ENCODE data around the gene PDXK.

The PDXK gene

DNA sequence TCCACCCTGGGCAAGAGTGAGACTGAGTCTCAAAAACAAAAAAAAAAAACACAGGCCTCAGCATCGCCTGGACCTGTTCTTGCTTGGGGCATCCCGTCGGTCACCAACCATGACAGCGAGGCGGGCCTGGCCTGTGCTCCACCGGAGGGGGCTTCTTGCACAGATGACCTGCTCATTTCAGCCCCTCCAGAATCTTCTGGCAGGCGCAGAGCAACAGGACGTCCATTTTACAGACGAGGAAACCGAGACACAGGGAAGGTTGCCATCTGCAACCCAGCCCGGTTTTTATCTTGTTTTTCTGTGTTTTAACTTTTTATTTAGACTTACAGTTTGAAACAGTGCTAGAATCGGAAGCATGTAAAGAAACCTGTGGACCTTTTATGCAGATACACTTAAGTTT lies 56.3 kb downstream of the PDXK start:
- TF ChIP-seq, protein P1, sequence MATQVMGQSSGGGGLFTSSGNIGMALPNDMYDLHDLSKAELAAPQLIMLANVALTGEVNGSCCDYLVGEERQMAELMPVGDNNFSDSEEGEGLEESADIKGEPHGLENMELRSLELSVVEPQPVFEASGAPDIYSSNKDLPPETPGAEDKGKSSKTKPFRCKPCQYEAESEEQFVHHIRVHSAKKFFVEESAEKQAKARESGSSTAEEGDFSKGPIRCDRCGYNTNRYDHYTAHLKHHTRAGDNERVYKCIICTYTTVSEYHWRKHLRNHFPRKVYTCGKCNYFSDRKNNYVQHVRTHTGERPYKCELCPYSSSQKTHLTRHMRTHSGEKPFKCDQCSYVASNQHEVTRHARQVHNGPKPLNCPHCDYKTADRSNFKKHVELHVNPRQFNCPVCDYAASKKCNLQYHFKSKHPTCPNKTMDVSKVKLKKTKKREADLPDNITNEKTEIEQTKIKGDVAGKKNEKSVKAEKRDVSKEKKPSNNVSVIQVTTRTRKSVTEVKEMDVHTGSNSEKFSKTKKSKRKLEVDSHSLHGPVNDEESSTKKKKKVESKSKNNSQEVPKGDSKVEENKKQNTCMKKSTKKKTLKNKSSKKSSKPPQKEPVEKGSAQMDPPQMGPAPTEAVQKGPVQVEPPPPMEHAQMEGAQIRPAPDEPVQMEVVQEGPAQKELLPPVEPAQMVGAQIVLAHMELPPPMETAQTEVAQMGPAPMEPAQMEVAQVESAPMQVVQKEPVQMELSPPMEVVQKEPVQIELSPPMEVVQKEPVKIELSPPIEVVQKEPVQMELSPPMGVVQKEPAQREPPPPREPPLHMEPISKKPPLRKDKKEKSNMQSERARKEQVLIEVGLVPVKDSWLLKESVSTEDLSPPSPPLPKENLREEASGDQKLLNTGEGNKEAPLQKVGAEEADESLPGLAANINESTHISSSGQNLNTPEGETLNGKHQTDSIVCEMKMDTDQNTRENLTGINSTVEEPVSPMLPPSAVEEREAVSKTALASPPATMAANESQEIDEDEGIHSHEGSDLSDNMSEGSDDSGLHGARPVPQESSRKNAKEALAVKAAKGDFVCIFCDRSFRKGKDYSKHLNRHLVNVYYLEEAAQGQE (IDR thresholded peaks at IDR 0.05; ENCODE audit: insufficient read depth in 1 of 2, low read depth in 2 of 2, low read length in 2 of 2): no peak
- no peak for TF ChIP-seq SIN3A (IDR thresholded peaks at IDR 0.05; ENCODE audit: borderline replicate concordance, insufficient read depth, low read length)
- TF ChIP-seq TAF1 (IDR thresholded peaks at IDR 0.05; ENCODE audit: borderline replicate concordance, insufficient read depth, low read length): no peak
- TF ChIP-seq POLR2AphosphoS5 (IDR thresholded peaks at IDR 0.05; ENCODE audit: low read depth, low read length): no peak
- no peak for TF ChIP-seq FOXP2 (optimal IDR thresholded peaks at IDR 0.05; ENCODE audit: borderline replicate concordance, extremely low read depth, extremely low read length, insufficient read depth)

DNA sequence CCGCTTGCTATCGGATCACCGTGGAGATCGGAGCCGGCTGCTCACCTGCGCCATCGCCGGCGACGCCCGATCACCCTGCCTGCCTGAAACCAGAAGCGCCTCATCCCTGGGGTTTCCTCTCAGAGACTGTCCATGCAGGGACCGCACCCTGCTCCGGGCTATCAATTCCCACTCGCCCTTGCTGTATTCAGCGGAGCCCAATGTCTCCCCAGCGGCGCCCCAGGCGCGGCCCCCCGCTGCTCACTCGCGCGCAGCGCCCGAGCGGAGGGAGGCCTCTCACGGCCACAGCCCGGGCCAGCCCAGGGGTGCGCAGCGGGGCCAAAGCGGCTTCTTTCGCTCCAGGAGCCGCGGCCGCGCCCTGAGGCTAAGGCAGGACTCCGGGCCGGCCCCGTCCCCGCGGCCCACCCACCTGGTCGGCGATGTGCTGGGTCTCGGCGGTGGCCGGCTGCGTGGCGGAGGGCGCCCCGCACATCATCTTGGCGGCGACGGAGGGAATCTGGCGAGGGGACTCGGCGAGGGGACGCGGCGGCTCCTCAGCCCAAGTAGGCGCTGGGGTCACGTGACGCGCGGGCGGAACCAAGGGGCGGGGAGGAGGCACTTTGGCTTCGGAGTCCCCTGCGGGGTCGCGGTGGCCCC lies 57.0 kb downstream of the PDXK start, which contains the start of gene CSTB:
CSTB (minus strand) TSS at position 514 of the 636 bp plus-strand sequence; CDS start at position 475, 39 bp downstream.
- peak; percentile 50 for TF ChIP-seq FOXP2 (optimal IDR thresholded peaks at IDR 0.05; ENCODE audit: borderline replicate concordance, extremely low read depth, extremely low read length, insufficient read depth)
- peak; percentile 41; the same call in 1 of the 2 replicates for TF ChIP-seq SIN3A (IDR thresholded peaks at IDR 0.05; ENCODE audit: borderline replicate concordance, insufficient read depth, low read length)
- TF ChIP-seq POLR2AphosphoS5 (IDR thresholded peaks at IDR 0.05; ENCODE audit: low read depth, low read length): peak; percentile 93
- TF ChIP-seq, protein P1 (IDR thresholded peaks at IDR 0.05; ENCODE audit: insufficient read depth in 1 of 2, low read depth in 2 of 2, low read length in 2 of 2): peak in 1 of 2 experiments; percentile 52; a peak in 1 of 4 replicates
- TF ChIP-seq TAF1 (IDR thresholded peaks at IDR 0.05; ENCODE audit: borderline replicate concordance, insufficient read depth, low read length): peak; percentile 91; the same call in 1 of the 2 replicates

DNA sequence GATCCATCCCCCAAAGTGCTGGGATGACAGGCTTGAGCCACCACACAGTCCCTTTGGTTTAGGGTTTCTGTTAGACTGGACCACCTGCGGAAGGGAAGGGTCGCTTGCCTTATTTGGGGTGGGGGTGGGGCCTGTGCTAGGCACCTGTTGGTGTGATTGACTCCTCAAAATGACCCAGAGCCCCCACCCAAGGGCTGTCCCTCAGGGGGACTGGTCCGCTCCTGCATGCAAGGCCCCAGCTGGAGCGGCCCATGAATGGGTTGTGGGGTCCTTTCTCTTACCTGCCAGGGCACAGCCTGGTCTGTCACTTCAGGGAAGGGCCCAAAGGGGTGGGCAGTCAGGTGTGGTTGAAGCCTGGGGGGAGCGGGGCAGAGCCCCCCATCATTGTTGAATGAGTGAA lies 59.0 kb downstream of the PDXK start:
- TF ChIP-seq FOXP2 (optimal IDR thresholded peaks at IDR 0.05; ENCODE audit: borderline replicate concordance, extremely low read depth, extremely low read length, insufficient read depth) (no peak), POLR2AphosphoS5 (IDR thresholded peaks at IDR 0.05; ENCODE audit: low read depth, low read length) (no peak), TAF1 (IDR thresholded peaks at IDR 0.05; ENCODE audit: borderline replicate concordance, insufficient read depth, low read length) (no peak), SIN3A (IDR thresholded peaks at IDR 0.05; ENCODE audit: borderline replicate concordance, insufficient read depth, low read length) (no peak)
- TF ChIP-seq, protein P1 (IDR thresholded peaks at IDR 0.05; ENCODE audit: insufficient read depth in 1 of 2, low read depth in 2 of 2, low read length in 2 of 2): no peak

DNA sequence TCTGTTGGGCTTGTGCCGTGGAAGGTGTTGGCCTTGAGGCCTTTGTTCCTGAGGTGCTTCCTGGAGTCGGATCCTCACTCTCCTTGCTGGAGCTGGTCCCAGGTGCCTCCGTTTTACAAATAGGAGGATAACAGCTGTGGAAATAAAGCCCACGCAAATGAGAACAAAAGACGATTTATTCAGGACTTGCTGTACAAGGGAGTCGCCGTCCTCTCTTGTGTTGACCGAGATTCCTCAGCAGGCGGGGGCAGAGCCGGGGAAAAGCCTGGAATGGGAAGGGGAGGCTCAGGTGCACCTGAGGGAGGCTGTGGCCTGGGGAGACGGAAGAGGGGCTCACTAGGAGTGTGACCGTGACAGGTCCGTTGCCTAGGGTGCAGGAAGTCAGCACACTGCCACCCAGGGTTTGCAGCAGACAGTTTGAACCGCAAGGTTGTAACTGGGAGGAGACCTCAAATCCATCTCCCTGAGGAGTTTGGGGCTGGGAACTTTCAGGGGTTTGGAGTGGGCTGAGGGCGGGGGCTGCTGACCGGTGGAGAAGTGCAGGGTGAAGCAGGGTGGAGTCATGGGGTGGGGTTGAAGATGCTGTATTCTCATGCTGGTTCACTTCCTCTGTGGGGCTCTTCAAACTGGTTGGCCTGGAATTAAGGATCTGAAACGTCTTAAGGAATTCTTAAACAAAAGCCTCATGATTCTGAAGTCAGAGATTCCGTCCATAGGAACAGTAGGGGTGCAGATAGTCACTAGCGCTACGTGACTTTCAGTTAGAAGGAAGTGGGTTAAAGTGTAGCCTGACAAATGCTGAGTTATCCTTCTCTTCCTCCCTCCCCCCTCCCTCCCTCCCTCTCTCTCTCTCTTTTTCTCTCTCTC lies 59.8 kb downstream of the PDXK start:
- TF ChIP-seq FOXP2 (optimal IDR thresholded peaks at IDR 0.05; ENCODE audit: borderline replicate concordance, extremely low read depth, extremely low read length, insufficient read depth): no peak
- no peak for TF ChIP-seq TAF1 (IDR thresholded peaks at IDR 0.05; ENCODE audit: borderline replicate concordance, insufficient read depth, low read length)
- TF ChIP-seq, protein P1 (IDR thresholded peaks at IDR 0.05; ENCODE audit: insufficient read depth in 1 of 2, low read depth in 2 of 2, low read length in 2 of 2): no peak
- no peak for TF ChIP-seq SIN3A (IDR thresholded peaks at IDR 0.05; ENCODE audit: borderline replicate concordance, insufficient read depth, low read length)
- TF ChIP-seq POLR2AphosphoS5 (IDR thresholded peaks at IDR 0.05; ENCODE audit: low read depth, low read length): no peak
